HG03520 (cell line): ENCODE data around the gene SEC11A.
"Not testable (repeated sequence)": the region's sequence is repeated elsewhere in the genome, so short reads cannot be mapped to it uniquely, and the experiment has no call there.

Experiments
- ATAC-seq: cut with Tn5 transposase; IDR thresholded peaks from one replicate; pipeline ENCODE4 v1.9.1; 2021; ENCODE audit warnings: mild to moderate bottlenecking, moderate library complexity; ENCODE audit not compliant: unreplicated experiment

The SEC11A gene

DNA sequence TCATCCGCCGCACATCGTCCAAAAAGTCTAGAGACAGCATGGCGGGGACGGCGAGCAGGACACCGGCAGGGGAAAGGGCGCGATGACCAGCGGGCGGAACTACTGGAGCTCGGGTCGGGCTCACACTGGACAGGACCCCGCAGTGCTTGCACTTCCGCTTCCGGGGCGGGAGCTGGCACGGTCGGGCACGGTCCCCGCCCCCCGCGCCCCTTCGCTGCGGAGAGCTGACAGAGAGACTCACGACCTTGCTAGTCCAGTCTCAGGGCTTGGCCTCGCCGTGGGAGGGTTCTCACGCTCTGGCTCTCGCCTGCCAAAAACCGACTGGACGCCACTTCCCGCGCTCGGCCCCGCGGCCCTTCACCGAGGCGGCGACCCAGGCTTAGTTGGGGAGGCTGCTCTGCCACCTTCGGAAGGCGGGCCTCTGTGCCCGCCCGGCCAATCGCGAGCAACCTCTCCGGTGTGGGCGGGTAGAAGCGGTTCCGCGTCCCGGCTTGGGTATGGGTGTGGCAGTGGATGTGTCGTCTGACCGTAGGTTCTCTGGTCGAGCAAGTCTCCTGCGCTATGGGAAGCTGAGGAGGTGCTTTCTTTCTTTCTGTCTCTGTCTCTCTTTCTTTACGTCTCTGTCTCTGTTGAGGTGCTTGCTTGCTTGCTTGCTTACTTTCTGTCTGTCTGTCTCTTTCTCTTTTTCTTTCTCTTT, at the start of gene SEC11A:
SEC11A (minus strand) TSS at position 104 of the 697 bp plus-strand sequence; CDS start at position 40, 64 bp downstream.
- ATAC-seq: peak; percentile 88

DNA sequence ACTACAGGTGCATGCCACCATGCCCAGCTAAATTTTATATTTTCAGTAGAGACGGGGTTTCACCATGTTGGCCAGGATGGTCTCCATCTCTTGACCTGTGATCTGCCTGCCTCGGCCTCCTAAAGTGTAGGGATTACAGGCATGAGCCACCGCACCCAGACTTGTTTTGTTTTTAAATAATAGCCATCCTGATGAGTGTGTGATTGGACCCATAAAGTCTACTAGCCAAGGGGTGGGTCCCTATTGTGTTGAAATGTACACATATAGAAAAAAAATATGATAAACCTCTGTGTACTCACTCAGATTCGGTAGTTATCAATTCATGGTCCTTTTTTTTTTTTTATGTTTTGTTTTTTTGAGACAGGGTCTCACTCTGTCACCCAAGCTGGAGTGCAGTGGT, 49.7 kb upstream of the SEC11A start:
- no peak for ATAC-seq

DNA sequence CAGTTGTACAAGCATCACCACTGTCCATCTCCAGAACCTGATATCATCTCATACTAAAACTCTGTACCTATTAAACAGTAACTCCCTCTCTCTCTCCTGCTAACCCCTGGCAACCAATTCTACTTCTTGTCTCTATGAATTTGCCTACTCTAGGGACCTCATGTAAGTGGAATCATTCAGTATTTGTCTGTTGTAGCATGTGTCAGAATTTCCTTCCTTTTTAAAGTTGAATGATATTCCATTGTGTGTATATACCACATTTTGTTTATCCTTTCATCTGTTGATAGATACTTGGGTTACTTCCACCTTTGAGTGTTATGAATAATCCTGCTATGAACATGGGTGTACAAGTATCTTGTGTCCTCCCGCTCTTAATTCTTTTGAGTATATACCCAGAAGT, 49.0 kb upstream of the SEC11A start:
- no peak for ATAC-seq

- no peak for ATAC-seq
Measured at GRCh38 chr15:84764585-84764984, 48.6 kb upstream of the SEC11A start.

DNA sequence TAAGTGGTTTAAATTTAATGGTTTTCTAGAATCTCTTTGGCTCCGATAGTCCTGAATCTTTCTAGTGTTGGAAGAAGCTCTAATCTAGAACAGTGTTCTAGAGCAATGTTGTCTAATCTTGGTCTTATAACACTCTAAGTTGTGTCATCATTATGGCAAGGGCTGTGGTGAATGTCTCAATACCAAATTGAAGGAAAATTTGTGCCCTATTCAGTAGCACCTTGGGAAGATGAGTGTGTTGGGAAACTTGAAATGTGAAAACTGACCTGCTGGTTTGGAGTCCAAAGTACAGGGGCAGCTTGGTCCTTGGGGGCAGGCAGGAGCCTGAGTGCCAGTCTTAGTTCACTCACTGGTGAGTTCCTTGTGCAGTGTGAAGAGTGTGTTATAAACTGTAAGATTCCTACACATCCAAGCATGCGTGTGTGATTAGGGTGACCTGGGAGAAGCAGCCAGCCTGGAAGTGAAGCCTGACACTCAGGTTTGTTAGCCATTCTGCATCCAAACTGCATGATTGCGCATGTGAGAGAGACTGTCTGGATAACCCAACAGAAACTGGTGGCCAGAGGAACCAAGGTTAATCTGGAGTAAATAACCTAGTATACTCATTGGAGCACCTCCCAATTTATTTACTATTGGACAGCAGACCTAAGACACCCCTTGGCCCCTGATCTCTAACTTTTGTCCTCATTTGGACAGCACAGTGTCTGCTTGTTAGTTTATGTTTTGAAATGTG, 47.1 kb upstream of the SEC11A start:
- ATAC-seq: no peak

DNA sequence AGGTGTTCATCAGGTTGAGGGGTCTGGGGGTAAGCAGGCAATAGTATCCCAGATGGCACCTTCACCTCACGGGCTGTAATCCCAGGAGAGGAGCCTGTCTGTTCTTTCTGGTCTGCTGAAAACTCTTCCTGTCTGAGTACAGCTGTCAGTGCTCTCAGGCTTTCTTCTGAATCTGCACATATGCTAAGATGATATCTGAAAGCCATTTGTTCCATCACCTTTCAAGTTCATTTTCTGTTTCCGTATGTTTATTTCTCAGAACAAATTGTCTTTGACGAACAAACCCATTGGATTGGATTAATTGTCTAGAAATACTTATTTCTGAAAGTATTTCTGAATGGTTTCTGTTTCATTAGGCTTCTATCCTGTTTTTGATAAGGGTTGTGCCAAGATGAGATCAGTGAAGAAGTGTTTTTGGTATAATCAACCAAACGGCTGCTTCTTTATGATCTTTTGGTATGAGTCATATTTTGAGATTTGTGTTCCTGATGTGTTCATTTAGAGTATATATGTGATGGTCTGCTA, 45.7 kb upstream of the SEC11A start:
- ATAC-seq: no peak

DNA sequence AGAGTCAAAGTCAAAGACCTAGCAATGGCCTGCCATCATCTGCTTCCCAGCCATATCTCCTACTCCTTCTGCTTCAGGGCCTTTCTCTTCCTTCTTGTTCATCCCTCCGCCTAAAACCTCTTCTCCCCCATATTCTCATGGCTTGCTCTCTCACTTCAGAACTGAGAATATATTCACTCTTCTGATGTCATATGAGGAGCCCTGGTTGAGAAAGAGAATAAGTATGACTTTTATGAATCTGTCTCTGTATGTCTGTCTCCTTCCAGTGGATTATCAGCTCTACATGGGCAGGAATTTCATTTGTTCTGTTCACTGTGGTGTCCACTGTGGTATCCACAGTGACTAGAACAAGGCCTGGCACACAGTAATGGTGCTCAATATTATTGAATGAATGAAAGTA, 44.3 kb upstream of the SEC11A start:
- no peak for ATAC-seq

- ATAC-seq: no peak
Measured at GRCh38 chr15:84759018-84759417, 43.1 kb upstream of the SEC11A start.

DNA sequence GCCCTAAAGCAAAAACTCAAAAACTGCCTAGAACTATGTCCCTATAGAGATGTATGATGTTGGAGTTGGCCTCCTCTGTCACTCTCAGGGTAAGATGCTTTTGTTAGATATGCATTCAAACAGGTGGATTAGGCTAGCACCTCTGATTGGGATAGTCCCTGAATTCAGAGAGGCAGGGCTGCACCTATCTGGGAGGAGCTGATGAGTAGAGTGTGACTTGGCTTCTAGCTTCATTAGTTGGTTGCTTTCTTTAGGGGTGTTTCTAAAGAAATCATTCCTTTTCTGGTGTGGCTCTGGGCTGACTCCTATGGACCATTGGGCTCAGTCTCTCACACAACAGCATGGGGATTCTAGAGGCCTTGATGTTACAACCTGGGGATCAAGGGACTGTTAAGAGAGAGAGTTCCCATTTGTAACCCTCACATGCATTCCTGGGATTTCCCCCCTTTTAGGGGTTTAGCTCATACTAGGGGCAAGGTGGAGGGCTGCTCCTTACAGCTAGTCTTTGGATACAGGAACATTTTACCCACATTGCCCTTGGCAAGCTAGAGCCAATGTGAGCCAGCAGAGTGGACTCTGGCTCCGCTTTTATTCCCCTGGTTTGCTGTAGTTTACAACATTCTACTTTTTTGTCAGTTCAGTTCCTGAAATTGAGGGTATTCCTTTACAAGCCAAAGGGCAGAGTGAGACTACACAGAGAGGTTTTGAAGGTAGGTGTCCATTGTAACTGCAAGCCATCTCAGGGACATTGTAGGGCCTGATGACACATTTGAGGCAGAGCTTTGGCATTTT, 40.0 kb upstream of the SEC11A start:
- no peak for ATAC-seq

DNA sequence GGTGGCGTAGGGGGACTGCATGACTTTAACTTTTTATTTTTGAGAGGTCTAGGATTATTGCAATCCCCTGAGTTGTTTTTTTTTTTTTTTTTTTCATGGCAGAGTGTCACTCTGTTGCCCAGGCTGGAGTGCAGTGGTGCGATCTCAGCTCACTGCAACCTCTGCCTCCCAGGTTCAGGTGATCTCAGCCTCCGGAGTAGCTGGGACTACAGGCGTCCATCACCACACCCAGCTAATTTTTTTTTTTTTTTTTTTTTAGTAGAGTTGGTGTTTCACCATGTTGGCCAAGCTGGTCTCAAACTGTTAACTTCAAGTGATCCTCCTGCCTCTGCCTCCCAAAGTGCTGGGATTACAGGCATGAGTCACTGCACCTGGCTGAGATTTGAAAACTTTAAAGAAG, 39.0 kb upstream of the SEC11A start:
- not testable (repeated sequence) for ATAC-seq

GRCh38 chr15:84752700-84753099, 36.8 kb upstream of the SEC11A start:
- no peak for ATAC-seq

- ATAC-seq: no peak
Measured at GRCh38 chr15:84752195-84752594, 36.3 kb upstream of the SEC11A start.

- not testable (repeated sequence) for ATAC-seq
Measured at GRCh38 chr15:84751721-84752120, 35.8 kb upstream of the SEC11A start.

GRCh38 chr15:84750583-84751092, 34.7 kb upstream of the SEC11A start:
- ATAC-seq: peak; percentile 22

- no peak for ATAC-seq
Measured at GRCh38 chr15:84749111-84749991, 33.4 kb upstream of the SEC11A start.

GRCh38 chr15:84748274-84749110, 32.6 kb upstream of the SEC11A start, which contains the start of gene ZNF592:
TSS of gene ZNF592 (plus strand) at chr15:84748592. CDS start at chr15:84782676, 34,084 bp downstream.
- ATAC-seq: peak; percentile 37

DNA sequence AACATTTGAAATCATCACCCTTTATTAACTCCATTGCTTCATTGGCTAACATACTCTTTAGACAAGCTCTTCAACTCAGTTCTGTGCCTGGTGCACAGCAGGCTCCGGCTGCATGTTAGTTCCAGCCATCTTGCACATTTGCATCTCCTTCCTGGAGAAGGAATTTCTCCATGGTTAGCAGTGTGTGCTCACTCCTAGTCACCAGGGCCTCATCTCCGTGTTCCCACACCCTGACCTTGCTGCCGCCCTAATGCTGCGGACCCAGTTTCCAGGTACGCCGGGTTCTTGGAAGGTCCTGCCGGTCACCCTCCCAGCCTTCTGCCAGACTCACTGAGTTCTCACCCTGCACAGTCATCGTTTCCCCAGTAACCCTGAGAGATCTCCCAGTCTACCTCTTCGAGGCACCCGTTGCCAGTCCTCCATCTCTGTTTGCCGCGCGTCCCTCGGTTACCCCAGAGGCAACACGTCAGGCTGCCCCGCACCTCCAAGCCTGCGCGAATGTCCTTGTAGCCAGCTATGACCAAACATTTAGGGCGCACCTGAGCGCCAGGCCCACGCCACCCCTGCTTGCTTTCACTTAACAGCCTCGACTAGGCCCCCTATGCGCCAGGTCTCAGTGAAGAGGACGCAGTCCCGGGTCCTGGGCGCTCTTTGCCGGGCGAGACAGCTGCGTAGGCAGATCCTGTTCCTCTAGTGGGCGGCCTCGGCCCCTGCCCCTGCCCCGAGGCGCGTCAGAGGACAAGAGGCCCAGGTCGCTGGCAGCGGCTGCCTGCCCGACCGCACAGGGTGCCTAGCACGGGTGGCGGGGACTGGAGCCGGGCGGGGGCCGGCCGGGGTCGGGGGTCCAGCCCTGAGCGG, 31.7 kb upstream of the SEC11A start:
- peak; percentile 40 for ATAC-seq

DNA sequence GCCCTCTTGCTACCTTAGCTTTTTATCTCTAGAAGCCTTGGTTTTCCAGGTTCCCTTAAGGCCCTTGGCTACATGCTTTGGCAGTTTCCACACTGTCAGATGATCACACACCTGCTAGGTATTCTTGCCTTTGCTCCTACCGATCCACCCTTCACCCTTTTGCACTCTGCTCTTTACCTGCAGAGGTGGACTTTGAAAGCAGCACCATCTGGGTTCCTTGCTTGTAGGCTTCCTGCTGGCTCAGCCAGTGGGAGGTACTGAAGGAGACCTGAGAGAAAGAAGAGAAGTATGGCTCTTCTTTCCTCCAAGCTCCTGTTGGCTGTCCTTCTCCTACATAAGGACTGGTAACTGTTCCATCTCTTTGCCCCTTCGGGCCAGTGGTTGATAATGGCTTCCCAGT, 25.2 kb upstream of the SEC11A start:
- no peak for ATAC-seq
